G401.6 (cell line): ENCODE data around the gene TBC1D30.
"Not testable (repeated sequence)": the region's sequence is repeated elsewhere in the genome, so short reads cannot be mapped to it uniquely, and the experiment has no call there.

Experiments
- FAIRE-seq: peaks from 2 replicates; lab custom pipeline; 2012; peaks lifted over from hg19 to GRCh38; lab: Jason Lieb, UNC

TBC1D30 gene

DNA sequence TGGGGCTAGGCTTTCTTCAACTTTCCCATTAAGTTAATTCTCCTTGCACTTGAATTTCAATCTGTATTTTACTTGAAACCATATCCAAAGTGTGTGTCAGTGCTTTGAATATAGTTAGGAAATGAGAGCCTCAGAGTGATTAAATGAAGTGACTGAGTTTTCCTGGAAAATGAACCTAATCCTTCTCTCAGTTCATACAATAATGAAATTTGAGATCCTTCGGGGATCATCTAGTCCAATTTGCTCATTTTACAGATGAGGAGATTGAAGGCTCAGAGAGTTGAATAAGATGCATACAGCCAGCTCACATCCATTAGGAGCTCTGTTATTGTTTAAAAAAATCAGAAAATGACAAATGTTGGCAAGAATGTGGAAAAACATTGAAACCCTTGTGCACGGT lies 18.3 kb upstream of the TBC1D30 start:
- no peak for FAIRE-seq

GRCh38 chr12:64806593-64807460 lies 17.6 kb upstream of the TBC1D30 start:
- no peak for FAIRE-seq

DNA sequence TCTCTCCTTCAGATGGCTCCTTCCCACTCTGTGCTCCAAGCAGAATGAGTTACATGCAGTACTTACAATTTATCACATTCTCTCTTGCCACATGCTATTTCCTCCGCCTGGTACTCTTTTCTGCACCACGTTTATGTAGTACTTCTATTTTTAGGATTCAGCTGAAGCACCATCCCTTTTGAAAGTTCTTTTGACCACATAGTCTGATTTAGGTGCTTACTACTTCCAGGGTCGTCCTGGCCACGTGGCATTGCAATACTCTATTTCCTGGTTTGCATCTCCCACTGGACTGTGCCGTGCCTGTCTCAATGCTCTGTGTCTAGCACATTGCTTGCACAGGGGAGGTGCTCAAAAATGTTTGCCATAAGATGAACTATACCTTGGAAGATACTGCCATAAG lies 16.3 kb upstream of the TBC1D30 start:
- no peak for FAIRE-seq

GRCh38 chr12:64810831-64811230 lies 13.6 kb upstream of the TBC1D30 start:
- no peak for FAIRE-seq

DNA sequence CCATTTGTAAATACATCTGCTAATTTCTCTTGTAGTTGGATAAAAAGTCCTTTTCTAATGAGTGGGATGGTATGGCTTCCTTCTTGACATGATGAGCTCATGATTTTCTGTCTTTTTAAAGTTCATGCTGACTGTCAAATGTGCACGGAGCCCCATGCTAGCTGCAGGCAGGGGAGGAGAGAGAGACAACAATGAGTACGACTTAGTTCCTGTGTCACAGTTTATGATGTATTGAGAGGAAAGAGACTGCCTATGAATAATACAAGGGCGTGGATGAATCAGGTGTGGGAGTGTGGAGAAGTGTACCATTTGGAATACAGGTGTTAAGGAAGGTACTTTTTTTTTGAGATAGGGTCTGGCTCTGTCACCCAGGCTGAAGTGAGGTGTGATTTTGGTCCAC lies 10.7 kb upstream of the TBC1D30 start:
- FAIRE-seq: no peak

DNA sequence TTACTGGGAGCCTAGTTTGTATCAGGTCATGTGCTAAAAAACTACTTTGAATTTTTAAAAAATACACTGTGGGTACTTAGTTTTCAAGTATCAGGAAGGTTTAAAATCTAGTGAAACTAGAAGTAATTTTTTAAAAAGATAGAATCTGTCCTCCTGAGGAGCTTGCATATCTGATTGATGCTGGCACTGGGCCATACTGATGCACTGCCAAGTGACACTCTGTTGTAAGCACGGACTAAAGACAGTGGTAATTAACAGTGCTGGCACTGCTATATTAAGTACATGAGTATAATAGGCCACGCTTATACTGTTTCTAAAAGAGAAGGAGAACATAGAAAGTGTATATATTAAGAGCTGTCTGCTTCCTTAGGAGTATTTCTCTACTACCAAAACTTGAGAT lies 10.0 kb upstream of the TBC1D30 start:
- no peak for FAIRE-seq

DNA sequence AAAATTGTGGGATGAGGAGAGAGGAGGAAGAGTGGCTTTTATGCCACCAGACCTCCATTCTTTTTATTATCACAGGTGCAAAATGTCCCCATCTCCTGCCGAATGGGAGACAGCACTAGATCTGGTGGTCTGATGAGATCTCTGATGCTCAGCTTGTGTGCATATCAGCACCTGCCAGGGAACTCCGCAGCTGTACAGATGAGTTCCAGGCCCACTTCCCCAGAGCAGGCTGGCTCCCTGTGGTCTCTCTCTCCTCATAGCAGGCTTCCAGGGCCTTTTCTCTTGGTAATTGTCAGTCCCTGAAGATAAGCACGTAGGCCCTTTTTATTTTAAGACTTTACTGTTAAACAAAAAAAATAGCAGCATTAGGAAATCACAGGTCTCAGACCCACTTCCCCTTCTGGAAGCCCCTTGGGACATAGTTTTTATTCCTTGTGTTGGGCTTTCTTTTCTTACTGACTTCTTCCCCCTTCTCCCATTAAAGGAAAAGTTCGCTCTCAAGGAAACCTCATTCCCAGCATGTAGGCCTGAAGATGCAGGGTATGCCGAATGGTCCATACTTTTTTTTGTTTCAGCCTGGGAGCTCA lies 4.5 kb upstream of the TBC1D30 start:
- no peak for FAIRE-seq

GRCh38 chr12:64820593-64820992 lies 3.9 kb upstream of the TBC1D30 start:
- FAIRE-seq: no peak

DNA sequence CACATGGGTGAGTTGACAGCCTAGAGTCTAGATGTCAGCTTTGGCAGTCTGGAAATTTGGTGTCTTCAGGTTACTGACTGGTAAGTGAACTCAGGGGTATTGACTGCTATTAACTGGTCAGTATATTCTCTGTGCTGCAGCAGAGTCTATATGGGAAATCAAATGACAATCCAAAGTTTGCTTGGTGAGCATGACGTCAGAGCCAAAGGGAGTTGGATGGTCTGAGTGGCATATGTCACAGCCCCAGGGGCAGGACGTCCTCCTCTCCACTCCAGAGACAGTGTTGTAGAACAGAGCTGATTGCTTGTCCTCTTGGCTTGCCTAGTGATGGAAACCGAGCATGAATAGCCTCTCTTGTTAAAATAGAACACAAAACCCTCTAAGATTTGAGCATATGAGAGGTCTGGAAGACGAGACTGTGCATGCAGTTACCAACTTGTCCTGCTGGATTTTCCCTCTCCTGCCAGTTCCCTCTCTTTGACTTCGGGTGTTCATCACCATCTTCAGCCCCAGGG lies 3.3 kb upstream of the TBC1D30 start:
- FAIRE-seq: no peak

GRCh38 chr12:64824130-64824499 lies 332 bp upstream of the TBC1D30 start:
- no peak for FAIRE-seq

DNA sequence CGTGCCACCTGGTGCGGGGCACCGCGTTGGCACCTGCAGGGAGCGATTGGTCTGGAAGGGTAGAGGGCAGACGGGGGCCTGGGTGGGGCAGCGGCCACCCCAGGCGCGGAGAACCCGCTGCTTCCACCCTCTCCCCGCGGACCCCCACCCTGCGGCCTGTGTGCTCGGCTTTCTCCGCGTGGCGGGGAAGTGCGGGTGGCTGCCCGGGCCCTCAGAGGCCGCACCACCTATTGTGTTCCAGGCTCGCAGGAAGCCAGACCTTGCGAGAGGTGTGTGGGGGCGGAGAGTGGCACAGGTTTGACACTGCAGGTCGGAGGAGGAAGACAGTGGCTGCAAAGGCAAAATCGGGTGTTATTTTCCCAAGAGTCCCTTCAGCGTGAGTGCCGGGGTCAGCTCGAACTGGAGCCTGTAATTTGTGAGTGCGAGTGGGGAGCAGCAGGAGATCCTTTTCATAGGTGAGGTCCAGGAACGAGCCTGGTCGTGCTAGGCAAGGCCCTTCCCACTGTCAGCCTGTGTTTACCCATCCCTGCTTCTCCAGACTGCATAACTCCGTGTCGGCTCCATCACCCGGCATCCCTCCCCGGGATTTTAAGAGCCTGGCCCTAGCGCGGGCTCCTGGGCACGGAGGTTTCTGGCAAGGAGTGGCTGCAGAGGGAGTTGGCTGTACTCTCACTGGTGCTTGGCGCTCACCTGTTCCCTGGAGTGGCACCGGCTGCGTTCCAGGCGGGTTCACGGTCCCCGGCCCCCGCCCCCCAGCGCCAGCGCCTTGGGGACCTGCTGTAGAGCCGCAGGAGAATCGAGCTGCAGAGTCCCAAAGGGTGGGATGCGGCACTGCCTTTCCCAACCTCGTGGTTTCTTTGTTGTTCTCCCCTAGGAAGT lies 935 bp downstream of the TBC1D30 start:
- FAIRE-seq: no peak

DNA sequence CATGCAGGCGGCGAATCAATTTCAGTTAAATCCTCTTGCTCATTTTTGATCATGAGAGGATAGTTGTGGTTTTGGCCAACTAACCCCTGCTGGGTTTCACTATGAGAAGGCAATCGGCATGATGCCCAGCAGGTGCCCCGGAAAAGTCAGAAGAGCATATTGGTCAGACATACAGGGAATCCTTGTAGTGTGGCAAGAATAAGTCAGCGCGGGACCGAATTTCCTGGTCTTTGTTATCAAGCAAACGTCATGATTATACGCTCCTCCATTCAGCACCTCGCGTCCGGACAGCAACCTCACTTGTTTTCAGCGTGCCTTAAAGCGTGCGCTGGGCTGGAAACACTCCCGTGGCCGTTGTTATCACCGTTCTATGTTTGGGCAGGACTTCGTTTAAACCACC lies 1.8 kb downstream of the TBC1D30 start:
- FAIRE-seq: no peak

DNA sequence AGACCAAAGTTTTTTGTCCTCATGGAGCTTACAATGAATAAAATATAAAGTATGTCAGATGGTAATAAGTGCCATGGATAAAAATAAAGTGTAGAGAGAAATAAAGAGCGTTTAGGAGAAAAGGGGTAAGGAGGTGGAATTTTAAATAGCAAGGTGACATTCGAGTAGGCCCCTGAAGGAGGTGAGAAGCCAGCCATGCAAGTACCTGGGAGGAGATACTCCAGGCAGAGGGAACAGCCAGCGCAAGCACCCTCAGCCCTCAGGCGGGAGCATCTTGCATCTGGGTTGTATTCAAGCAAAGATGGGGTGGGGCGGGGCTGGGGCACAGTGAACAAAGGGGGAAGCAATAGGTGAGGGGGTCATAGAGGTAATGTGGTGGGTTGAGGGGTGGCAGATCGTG lies 4.3 kb downstream of the TBC1D30 start:
- FAIRE-seq: no peak

DNA sequence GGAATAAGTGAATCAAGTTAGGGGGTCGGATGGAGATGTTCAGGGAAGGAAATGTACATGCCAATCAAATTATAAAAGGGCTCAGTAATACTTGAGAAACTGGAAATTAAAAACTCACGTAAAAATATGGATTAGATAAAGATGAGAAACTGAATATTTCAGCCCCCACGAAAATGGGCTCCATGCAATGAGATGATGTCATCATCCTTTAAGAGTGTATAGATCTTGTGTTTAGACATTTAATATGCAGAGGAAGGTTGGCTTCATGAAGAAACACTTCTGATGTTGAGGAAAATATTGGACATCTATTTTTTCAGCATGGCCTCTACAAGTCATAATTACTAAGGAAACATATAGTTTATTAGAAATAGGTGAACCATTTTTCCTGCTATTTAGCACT lies 9.5 kb downstream of the TBC1D30 start:
- no peak for FAIRE-seq

DNA sequence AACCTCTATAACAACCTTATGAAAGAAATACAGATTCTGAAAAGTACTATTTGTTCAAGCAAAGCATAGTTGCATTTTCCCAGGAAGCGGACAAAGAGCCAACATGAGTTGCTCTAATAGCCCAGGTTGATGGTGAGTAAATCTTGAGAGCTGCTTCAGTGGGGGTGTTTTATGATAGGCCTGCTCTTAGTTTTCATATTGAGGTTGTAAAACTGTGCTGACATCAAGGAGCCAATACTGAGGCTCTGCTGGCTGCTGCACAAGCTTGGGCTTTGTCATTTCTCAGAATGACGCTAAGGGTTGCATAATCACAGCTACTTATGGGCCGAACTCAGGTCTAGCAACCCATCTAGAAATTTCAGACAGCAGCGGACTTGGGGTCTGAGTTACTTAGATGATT lies 11.5 kb downstream of the TBC1D30 start:
- no peak for FAIRE-seq

DNA sequence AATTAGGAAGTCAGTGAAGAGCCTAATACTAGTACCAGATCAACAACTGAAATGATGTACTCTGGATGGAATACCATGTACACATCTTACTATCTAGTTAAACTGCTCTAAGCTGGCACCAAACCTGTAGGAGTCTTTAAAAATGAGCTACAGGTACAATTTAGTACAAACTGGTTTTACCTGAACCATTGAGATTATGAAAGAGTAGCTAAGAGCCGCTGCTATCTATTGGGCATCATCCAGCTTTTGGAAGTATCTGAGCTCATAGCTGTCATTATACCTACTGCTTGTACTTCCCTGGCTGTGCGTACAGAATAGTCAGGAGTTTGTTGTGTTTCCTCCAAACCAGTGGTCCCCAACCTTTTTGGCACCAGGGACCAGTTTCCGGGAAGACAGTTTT lies 12.4 kb downstream of the TBC1D30 start:
- FAIRE-seq: no peak

GRCh38 chr12:64837427-64837826 lies 13.0 kb downstream of the TBC1D30 start:
- FAIRE-seq: no peak

- no peak for FAIRE-seq
Measured at GRCh38 chr12:64840119-64840518, 15.7 kb downstream of the TBC1D30 start.

DNA sequence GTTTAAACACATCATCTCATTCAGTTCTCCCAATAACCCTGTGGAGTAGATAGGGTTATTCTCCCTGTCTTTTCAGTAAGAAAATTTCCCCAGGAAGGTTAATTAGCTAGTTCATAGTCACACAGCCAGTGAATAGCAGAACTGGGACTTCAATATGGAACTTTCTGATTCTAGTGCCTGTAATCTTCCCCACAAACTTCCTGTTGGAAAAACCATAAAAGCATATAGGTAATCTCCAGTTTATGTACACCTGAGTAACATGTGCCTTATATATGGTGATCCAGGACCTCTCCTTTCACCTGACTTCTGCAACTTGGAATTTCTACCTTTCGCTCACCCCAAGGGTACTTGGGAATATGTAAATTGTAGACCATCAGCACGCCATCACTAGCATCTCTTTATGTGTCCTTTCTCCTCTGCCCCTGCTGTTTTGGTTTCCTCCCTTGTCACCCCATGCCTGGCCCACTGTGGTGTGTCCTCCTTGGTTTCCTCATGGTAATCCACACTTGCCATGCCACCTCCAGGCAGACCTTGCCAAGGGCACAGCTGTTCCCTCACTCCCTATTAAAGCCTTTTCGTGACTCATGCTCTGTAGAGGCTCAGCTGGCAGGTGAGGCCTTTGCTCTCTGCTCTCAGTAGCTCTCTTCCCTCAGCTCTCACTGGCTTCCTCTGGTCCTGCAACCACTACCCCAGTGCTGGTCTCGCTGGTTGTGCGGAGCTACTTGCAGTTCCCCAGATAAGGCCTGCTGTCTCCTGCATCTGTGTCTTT lies 16.7 kb downstream of the TBC1D30 start:
- no peak for FAIRE-seq

- FAIRE-seq: not testable (repeated sequence)
Measured at GRCh38 chr12:64848409-64848808, 24.0 kb downstream of the TBC1D30 start.

DNA sequence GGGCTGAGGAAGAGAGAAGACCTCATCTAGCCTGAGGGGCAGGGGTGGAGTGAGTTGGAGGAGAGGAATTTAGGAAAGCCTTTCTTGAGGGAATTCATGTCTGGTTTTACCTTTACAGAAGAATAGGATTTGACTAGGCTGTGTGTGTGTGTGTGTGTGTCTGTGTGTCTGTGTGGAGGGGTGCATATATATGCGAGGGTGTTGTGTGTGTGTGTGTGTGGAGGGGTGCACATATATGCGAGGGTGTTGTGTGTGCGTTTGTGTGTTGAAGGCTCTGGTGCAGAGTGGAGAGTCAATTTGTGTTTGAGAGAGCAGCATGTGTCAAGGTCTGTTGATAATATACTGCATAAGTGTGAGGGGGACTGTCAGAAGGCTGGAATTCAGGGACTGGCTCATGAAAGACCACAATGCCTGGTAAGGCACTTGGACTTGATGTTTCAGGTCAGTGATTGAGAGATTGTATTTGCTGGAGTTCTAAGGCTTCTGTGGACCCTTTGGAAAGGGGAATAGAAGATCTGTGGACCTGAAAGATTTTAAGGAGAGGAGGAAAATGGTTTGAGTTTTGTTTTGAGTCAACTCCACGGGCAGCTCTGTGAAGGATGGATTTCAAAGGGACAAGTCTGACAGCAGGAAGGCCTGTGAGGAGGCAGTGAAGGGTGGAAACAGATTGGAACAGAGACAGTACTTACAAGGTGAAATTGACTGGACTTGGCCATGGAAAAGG lies 34.6 kb downstream of the TBC1D30 start:
- no peak for FAIRE-seq
